Measurements from ENCODE around the gene CDON. TPM values are rescaled to one million over a fixed set of nuclear protein-coding genes. Genes with fewer than 3 reads are reported as not detected.
A peak's percentile ranks its signal among the peaks of the same experiment; 100 is the strongest.

The CDON gene
- total RNA-seq, 1 donor from 2014 or later: 157 TPM

DNA sequence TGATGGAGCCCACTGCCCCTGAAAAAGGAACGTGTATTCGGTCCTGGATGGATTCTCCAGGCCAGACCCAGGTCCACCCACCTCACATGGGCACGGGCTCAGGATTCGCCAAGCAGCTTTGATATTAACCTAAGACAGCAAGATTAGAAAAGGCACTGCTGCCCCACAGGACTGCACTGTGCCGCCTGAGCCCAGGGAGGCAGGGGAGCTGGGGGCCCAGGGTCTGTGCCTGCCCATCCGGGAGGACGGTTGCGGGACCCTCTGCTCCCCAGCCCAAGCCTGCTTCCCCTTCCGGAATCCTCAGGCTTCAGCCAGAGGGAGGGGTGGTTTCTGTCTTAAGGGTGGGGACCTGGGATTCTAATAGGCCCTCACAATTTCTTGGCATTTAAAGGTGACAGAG is 130.4 kb downstream of the CDON start:
- no peak overlapping the region for H3K4me3 Mint-ChIP-seq
- H3K36me3 Mint-ChIP-seq: no peaks in the 10 kb centered on the region
- TF ChIP-seq CTCF (conservative IDR thresholded peaks at IDR 0.05): no peak
- H3K27ac Mint-ChIP-seq: no peak overlapping the region
- peaks cover 2% of the 10 kb centered on the region for H3K27me3 Mint-ChIP-seq
- no peaks in the 10 kb centered on the region for H3K9me3 Mint-ChIP-seq
- peak; percentile 36 for DNase-seq (ENCODE audit: extremely low spot score, unreplicated experiment)
- peaks cover 34% of the 10 kb centered on the region for H3K4me1 Mint-ChIP-seq (ENCODE audit: unreplicated experiment)

DNA sequence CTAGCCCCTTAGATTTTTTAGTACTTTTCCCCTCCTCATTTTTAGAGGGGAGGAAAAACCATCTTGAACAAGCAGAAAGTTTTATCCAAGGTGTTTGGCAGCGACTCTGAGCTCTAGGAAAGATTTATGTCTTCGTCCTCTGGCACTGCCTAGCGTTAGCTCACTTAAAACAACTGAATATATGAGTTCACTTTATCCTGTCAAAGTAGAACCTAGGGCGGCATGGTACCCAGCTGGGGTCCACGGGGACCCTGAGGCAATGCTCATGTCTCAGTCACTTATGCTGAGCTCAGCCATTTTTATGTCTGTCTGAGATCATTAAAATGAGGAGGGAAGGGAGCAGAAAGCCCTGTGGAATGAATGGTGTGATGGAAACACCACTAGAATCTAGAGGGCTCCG is 131.0 kb downstream of the CDON start:
- Mint-ChIP-seq H3K36me3 (no peaks in the 10 kb centered on the region), H3K27me3 (peaks cover 2% of the 10 kb centered on the region), H3K4me1 (ENCODE audit: unreplicated experiment) (peaks cover 41% of the 10 kb centered on the region), H3K4me3 (no peak overlapping the region), H3K27ac (no peak overlapping the region), H3K9me3 (no peaks in the 10 kb centered on the region)
- no peak for TF ChIP-seq CTCF (conservative IDR thresholded peaks at IDR 0.05)
- DNase-seq (ENCODE audit: extremely low spot score, unreplicated experiment): no peak

DNA sequence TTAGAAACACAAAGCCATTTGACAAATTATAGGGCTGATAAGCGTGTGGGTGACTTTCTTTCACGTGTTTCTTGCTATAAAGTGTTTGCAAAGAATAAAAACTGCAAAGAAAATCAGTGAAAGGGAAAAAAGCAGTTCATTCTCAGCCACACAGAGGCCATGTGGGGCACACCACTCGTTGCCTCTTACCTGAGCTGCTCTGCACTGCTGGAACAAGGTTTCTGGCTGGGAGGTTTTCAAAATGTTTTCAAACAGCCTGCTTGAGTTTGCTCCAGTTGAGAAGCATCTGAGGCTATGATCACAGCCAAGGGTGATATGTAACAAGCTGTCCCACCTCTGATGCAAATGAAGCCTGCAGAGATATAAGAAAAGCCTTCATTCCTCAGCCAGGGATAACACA is 131.6 kb downstream of the CDON start:
- Mint-ChIP-seq H3K27ac (no peak overlapping the region), H3K27me3 (peaks cover 2% of the 10 kb centered on the region), H3K36me3 (no peaks in the 10 kb centered on the region), H3K4me1 (ENCODE audit: unreplicated experiment) (peaks cover 39% of the 10 kb centered on the region), H3K4me3 (no peak overlapping the region), H3K9me3 (no peaks in the 10 kb centered on the region)
- TF ChIP-seq CTCF (conservative IDR thresholded peaks at IDR 0.05): no peak
- no peak for DNase-seq (ENCODE audit: extremely low spot score, unreplicated experiment)

DNA sequence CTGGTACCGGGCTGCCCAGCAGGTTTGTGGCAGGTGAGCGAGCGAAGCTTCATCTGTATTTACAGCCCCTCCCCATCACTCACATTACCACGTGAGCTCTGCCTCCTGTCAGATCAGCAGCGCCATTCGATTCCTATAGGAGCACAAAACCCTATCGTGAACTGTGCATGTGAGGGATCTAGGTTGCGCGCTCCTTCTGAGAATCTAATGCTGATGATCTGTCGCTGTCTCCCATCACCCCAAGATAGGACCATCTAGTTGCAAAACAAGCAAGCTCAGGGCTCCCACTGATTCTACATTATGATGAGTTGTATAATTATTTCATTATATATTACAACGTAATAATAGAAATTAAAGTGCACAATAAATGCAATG is 132.6 kb downstream of the CDON start:
- Mint-ChIP-seq H3K27me3 (peaks cover 6% of the 10 kb centered on the region), H3K27ac (no peak overlapping the region), H3K36me3 (no peaks in the 10 kb centered on the region), H3K4me3 (no peak overlapping the region), H3K4me1 (ENCODE audit: unreplicated experiment) (peaks cover 36% of the 10 kb centered on the region), H3K9me3 (no peaks in the 10 kb centered on the region)
- TF ChIP-seq CTCF (conservative IDR thresholded peaks at IDR 0.05): no peak
- no peak for DNase-seq (ENCODE audit: extremely low spot score, unreplicated experiment)

DNA sequence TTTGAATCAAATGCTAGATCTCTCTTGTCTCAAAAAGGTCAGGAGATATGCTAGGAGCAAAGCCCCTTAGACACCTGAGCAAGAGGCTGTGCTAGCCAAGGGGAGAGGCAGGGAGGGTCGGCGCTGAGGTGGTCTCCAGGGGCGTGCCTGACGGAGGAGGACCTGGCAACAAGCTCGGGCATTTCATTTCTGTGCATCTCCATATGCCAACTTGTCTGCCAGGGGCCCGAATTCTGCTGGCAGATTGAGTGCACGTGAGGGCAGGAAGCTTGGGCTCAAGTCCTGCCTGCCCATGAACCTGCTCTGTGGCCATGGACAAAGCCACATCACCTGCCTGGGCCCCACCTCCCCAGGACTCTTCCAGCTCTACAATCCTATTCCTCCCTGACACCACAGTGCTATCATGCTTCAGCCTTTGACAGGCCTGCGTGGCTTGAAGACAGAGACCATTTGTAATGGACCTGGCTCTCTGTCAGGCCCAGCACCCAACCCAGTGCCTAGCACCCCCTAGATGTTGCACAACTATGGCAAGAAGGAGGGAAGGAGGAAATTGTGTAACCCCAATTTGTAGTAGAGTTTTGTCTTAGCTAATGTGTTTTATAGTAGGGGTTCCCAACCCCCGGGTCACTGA is 133.1 kb downstream of the CDON start:
- H3K36me3 Mint-ChIP-seq: no peaks in the 10 kb centered on the region
- peaks cover 38% of the 10 kb centered on the region for H3K4me1 Mint-ChIP-seq (ENCODE audit: unreplicated experiment)
- TF ChIP-seq CTCF (conservative IDR thresholded peaks at IDR 0.05): no peak
- H3K9me3 Mint-ChIP-seq: no peaks in the 10 kb centered on the region
- no peak for DNase-seq (ENCODE audit: extremely low spot score, unreplicated experiment)
- no peak overlapping the region for H3K4me3 Mint-ChIP-seq
- H3K27ac Mint-ChIP-seq: no peak overlapping the region
- peaks cover 6% of the 10 kb centered on the region for H3K27me3 Mint-ChIP-seq

GRCh38 chr11:125926682-125927081 is 136.0 kb downstream of the CDON start:
- DNase-seq (ENCODE audit: extremely low spot score, unreplicated experiment): peak; percentile 34
- Mint-ChIP-seq H3K4me3 (no peak overlapping the region), H3K36me3 (no peaks in the 10 kb centered on the region), H3K27ac (no peak overlapping the region), H3K4me1 (ENCODE audit: unreplicated experiment) (peaks cover 33% of the 10 kb centered on the region), H3K27me3 (peaks cover 8% of the 10 kb centered on the region), H3K9me3 (no peaks in the 10 kb centered on the region)
- no peak for TF ChIP-seq CTCF (conservative IDR thresholded peaks at IDR 0.05)
